ENCODE measurements around the gene ARHGAP44.

ARHGAP44 gene

GRCh38 chr17:12994341-12995074 lies 205.2 kb downstream of the ARHGAP44 start:
- DNase-seq (ENCODE audit: low spot score), result no peak

GRCh38 chr17:12995106-12995895 lies 206.0 kb downstream of the ARHGAP44 start:
- no peak for DNase-seq (ENCODE audit: low spot score)

- no peak for DNase-seq (ENCODE audit: low spot score)
Observed at GRCh38 chr17:12995896-12996295, 206.6 kb downstream of the ARHGAP44 start.

- no peak for DNase-seq (ENCODE audit: low spot score)
Observed at GRCh38 chr17:12996357-12996756, 207.1 kb downstream of the ARHGAP44 start.

GRCh38 chr17:12996941-12997340 lies 207.6 kb downstream of the ARHGAP44 start:
- DNase-seq (ENCODE audit: low spot score), result no peak

GRCh38 chr17:12998461-12998860 lies 209.2 kb downstream of the ARHGAP44 start:
- DNase-seq (ENCODE audit: low spot score), result no peak

- no peak for DNase-seq (ENCODE audit: low spot score)
Observed at GRCh38 chr17:12998874-12999273, 209.6 kb downstream of the ARHGAP44 start.

GRCh38 chr17:13000561-13000960 lies 211.3 kb downstream of the ARHGAP44 start:
- DNase-seq (ENCODE audit: low spot score), result no peak

GRCh38 chr17:13001991-13002615 lies 212.8 kb downstream of the ARHGAP44 start:
- DNase-seq (ENCODE audit: low spot score), result peak; percentile 57

- DNase-seq (ENCODE audit: low spot score), result peak; percentile 87
Observed at GRCh38 chr17:13002761-13003453, 213.6 kb downstream of the ARHGAP44 start.

GRCh38 chr17:13003454-13003851 lies 214.2 kb downstream of the ARHGAP44 start:
- no peak for DNase-seq (ENCODE audit: low spot score)

- no peak for DNase-seq (ENCODE audit: low spot score)
Observed at GRCh38 chr17:13003927-13004326, 214.6 kb downstream of the ARHGAP44 start.

- no peak for DNase-seq (ENCODE audit: low spot score)
Observed at GRCh38 chr17:13004336-13004735, 215.0 kb downstream of the ARHGAP44 start.

- no peak for DNase-seq (ENCODE audit: low spot score)
Observed at GRCh38 chr17:13005530-13005929, 216.2 kb downstream of the ARHGAP44 start.

GRCh38 chr17:13008461-13008860 lies 219.2 kb downstream of the ARHGAP44 start:
- no peak for DNase-seq (ENCODE audit: low spot score)

GRCh38 chr17:13010959-13011358 lies 221.7 kb downstream of the ARHGAP44 start:
- DNase-seq (ENCODE audit: low spot score), result no peak

GRCh38 chr17:13014801-13015200 lies 225.5 kb downstream of the ARHGAP44 start:
- no peak for DNase-seq (ENCODE audit: low spot score)

GRCh38 chr17:13016881-13017654 lies 227.8 kb downstream of the ARHGAP44 start:
- peak; percentile 43 for DNase-seq (ENCODE audit: low spot score)

- peak; percentile 98 for DNase-seq (ENCODE audit: low spot score)
Observed at GRCh38 chr17:13017655-13018459, 228.6 kb downstream of the ARHGAP44 start, which contains the start of gene ELAC2. ELAC2 (minus strand) TSS chr17:13018027; CDS start chr17:13017947, 80 bp downstream.

GRCh38 chr17:13024016-13024415 lies 234.7 kb downstream of the ARHGAP44 start:
- DNase-seq (ENCODE audit: low spot score), result no peak
